GM12891 (cell line): ENCODE measurements around the gene DLGAP5.

Experiments used
- DNase-seq: peaks from one replicate; pipeline ENCODE4 v3.0.0; 2011; ENCODE audit warnings: low spot score; ENCODE audit not compliant: insufficient read length
- FAIRE-seq: peaks from 2 replicates; lab custom pipeline; 2011; peaks lifted over from hg19 to GRCh38; lab: Jason Lieb, UNC
- PAX5 ChIP-seq: IDR thresholded peaks from 2 replicates; pipeline ENCODE4 v1.6.1; 2011; ENCODE audit warnings: low read length, moderate library complexity, mild to moderate bottlenecking; ENCODE audit not compliant: insufficient read depth, severe bottlenecking
- POLR2A ChIP-seq: IDR thresholded peaks from 2 replicates; pipeline ENCODE4 v1.6.1; 2011; ENCODE audit warnings: low read depth, low read length, control low read depth
- POLR2AphosphoS5 ChIP-seq: IDR thresholded peaks from 2 replicates; pipeline ENCODE4 v1.6.1; 2011; ENCODE audit warnings: low read depth, low read length, control low read depth
- POU2F2 ChIP-seq: IDR thresholded peaks from 2 replicates; pipeline ENCODE4 v1.6.1; 2011; ENCODE audit warnings: low read depth, mild to moderate bottlenecking, control low read depth, low read length, moderate library complexity
- SPI1 ChIP-seq: IDR thresholded peaks from 2 replicates; pipeline ENCODE4 v1.6.1; 2011; ENCODE audit warnings: low read depth, low read length, control low read depth
- TAF1 ChIP-seq: IDR thresholded peaks from 2 replicates; pipeline ENCODE4 v1.6.1; 2011; ENCODE audit warnings: low read depth, low read length, control low read depth

The DLGAP5 gene

DNA sequence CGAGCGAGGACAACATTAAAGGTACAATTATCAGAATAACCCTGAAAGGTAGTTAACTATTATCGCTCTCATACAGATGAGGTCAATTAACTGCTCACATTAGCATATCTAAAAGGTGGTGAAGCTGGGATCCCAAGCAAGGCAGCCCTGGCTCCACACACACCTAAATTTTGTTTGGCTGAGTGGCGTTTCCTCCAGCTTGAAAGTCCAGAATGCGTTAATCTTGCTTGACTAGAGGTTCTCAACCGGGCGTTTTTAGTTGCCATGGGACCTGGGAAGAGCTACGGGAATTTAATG is 531 bp downstream of the DLGAP5 start:
- FAIRE-seq: no peak
- no peak for TF ChIP-seq TAF1
- no peak for TF ChIP-seq POLR2AphosphoS5
- TF ChIP-seq POLR2A: no peak
- no peak for TF ChIP-seq SPI1
- no peak for TF ChIP-seq POU2F2
- TF ChIP-seq PAX5: no peak
- DNase-seq: no peak

DNA sequence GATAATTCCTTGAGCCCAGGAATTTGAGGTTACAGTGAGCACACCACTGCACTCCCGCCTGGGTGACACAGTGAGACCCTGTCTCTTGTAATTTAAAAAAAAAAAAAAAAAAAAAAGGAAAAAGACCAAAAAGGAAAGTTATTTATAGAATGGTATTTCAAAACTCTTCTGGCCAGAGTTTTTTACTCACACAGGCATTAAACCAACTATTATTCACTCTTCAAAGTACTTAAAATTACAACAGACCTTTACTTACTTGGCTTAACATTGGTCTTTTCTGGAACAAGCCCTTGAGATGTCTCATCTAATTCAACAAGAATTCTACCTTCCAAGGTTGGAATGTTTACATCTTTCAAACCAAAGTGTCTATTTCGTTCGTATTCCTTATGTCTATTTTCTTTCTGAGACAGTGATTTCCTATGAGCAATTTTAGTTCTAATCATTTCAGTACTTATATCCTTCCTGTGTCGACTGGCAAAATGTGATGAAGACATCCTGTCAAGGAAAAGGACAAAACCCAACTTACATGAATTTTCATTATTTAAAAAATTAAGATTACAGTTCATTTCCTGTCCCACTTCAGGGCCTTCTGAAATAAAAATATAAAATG is 2.6 kb downstream of the DLGAP5 start:
- no peak for DNase-seq
- TF ChIP-seq POLR2AphosphoS5 (no peak), POU2F2 (no peak), TAF1 (no peak), PAX5 (no peak), SPI1 (no peak), POLR2A (no peak)
- no peak for FAIRE-seq

DNA sequence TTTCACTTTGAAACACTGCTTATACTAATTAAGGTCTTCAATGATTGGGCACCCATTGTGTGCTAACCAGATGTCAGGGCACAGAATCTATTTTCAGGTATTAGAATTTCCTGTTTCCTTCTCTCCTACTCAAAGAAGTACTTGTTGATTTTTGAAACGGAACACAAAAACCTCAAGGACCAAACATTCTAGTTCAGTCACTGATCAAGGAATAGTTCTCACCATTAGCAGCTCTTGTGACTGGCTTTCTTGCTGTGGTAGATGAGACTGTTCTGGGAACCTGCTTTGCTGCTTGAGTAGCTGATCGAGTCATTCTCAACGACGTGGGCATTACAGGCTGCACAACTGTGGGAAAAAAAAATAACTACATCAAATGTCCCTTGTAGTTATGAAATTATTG is 11.0 kb downstream of the DLGAP5 start:
- peak; percentile 92 for FAIRE-seq
- peak; percentile 8 for DNase-seq
- TF ChIP-seq PAX5: no peak
- TF ChIP-seq POLR2A: no peak
- TF ChIP-seq POLR2AphosphoS5: no peak
- no peak for TF ChIP-seq POU2F2
- TF ChIP-seq TAF1: no peak
- TF ChIP-seq SPI1: no peak

DNA sequence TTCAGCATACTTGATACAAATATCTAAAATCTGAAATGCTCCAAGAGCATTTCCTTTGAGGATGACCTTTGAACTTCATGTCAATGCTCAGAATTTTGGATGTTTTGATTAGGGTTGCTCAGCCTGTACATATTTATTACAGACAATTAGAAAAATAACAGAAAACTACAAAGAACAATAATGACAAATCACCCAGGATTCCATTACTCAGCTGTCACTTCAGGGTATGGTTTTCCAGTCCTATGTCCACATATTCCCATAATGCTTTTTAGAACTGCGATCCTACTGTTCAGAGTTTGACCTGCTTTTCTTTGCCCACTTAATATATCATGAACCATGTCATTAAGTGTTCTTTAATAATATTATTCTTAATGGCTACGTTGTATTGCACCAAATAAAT is 11.4 kb downstream of the DLGAP5 start:
- no peak for FAIRE-seq
- TF ChIP-seq TAF1 (no peak), POLR2A (no peak), POU2F2 (no peak), POLR2AphosphoS5 (no peak), SPI1 (no peak), PAX5 (no peak)
- no peak for DNase-seq

DNA sequence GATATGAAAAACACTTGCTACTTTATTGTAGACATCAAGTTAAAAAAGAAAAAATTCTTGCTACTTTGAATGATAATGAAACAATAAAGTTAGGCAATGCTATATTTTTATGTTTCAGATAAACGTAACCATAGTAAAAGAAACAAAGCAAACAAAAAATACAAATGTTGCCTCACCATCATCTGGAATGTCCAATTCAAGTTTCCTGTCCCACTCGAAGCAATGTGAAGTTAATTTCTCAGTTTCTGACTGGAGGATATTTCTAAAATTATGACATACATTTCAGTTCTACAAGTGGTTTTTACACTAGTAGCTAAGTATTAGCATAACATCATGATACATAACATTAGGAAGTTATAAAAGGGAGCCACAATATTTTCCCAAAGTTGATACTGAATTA is 20.9 kb downstream of the DLGAP5 start:
- no peak for DNase-seq
- FAIRE-seq: no peak
- no peak for TF ChIP-seq POLR2AphosphoS5
- no peak for TF ChIP-seq POLR2A
- no peak for TF ChIP-seq PAX5
- no peak for TF ChIP-seq SPI1

DNA sequence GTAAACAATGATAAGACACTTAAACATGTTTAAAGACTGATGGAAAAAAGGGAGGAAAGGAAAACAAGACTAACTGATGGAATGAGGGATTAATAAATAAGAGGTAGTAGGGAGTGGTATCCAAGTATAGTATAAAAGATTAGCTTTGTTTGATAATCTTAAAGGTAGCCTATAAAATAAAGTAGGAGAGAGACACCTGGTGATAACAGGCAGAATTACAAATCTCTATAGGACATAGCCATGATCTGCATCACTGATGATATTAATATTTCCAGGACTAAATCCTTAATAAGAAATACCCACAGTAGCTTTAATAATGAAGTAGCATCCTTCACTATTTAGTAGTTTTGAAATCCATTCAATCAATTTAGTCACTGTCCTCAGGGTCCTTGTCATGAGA is 30.4 kb downstream of the DLGAP5 start:
- FAIRE-seq (no peak), DNase-seq (no peak)
- TF ChIP-seq POLR2A (no peak), SPI1 (no peak), POLR2AphosphoS5 (no peak), PAX5 (no peak), POU2F2 (no peak)

DNA sequence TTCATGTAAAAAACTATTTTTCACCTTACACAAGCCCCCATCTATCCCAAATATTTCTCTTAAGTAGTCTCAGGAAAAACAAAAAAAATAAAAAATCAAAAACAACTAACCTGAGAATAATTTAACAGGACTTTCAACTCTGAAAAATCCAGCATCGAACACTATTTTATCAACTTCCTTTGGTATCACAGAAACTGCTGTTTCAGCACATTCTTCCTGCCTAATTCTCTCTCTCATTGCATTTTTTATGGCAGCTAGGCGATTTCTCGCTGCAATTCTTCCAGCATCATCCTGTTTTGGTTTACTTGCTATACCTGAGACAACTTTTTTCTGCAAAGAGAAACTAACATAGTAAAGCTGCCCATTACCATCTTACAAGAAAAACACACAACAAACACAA is 33.0 kb downstream of the DLGAP5 start:
- DNase-seq: no peak
- TF ChIP-seq POU2F2 (no peak), POLR2A (no peak), SPI1 (no peak)
- FAIRE-seq: no peak

DNA sequence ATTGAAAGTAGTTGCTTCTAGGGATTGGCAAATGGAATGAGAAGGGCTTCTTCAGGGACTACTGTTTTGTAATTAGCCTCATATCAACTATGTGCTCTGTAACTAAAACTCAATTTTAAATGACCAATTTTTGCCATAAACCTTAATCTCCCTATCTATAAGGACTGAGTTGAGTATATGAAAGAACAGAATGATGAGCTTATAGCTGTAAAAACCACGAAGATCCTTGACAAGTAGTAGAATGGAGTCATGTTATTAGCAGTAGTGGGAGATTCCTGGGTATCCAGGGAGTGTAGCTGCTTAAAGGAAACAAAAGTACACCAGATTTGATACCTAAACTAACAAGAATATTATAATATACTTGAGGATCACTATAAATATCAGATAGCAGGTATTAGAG is 34.3 kb downstream of the DLGAP5 start:
- no peak for DNase-seq
- no peak for FAIRE-seq
- TF ChIP-seq TAF1 (no peak), POU2F2 (no peak), PAX5 (no peak), SPI1 (no peak), POLR2AphosphoS5 (no peak), POLR2A (no peak)

DNA sequence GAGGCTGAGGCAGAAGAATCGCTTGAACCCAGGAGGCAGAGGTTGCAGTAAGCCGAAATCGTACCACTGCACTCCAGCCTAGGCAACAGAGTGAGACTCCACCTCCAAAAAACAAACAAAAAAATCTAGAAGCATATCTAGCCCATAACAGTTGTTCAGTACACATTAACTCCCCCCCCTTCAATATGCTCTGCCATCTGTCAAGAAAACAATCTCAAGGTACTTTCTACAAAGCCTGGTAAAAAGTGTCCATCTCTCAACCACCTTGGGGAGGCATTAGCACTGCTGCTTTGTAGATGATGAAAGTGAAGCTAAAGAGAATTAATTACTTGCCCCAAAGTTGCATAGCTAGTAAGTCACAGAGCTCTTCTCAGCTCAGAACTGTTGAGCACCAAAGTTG is 37.4 kb downstream of the DLGAP5 start:
- FAIRE-seq (no peak), DNase-seq (no peak)
- TF ChIP-seq SPI1 (no peak), TAF1 (no peak), POLR2A (no peak), POLR2AphosphoS5 (no peak), PAX5 (no peak), POU2F2 (no peak)

DNA sequence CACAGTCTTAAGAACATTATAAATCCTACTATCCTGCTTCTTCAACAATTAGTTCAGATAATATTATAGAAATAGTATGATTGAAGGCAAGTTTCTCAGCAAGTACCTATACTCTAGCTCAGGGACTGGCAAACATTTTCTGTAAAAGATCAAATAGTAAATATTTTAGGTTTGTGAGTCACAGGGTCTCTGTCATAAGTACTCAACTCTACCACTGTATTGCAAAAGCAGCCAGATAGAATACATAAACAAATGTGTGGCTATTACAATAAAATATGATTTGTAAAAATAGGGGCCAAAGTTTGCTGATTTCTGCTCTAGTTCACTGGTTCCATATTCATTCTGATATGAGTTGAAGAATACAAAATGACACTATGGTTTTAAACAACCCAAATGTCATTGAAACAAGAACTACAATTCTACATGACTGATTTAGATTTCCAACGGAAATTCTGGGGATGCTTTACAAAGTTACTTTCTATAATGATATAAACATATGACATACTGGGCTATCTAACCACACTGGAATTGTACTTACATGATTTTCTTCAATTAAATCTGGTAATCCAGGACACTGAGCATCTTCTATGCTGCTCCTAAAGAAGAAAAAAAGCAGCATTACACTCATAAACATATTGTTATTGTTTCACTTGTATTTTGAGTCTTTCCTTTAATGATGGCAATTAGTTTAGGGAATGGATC is 39.2 kb downstream of the DLGAP5 start:
- no peak for TF ChIP-seq POU2F2
- TF ChIP-seq TAF1: no peak
- no peak for TF ChIP-seq PAX5
- TF ChIP-seq POLR2A: no peak
- TF ChIP-seq SPI1: no peak
- no peak for TF ChIP-seq POLR2AphosphoS5
- FAIRE-seq (no peak), DNase-seq (no peak)

DNA sequence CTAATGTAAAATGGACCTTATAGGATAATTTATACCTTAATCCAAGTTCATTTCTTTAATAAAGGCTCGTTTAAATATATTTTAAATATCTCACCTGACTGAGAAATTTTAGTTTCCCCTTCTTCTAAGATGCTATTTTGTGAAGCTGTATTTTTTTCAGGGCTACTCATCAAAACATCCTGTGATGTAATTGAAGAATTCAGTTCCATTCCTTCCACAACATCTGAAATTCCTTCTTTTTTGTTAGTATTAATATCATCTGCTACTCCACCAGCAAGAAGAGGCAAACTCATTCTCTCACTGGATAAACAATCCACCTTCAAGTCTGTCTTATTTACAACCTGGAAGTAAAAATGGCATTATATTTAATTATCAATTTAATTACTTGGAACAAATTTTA is 39.8 kb downstream of the DLGAP5 start:
- TF ChIP-seq POLR2AphosphoS5 (no peak), TAF1 (no peak), POU2F2 (no peak), POLR2A (no peak), SPI1 (no peak), PAX5 (no peak)
- FAIRE-seq (no peak), DNase-seq (no peak)
